Measurements from ENCODE around the gene SDC3.

The SDC3 gene

GRCh38 chr1:30919025-30919881 lies 10.7 kb upstream of the SDC3 start:
- no peak overlapping the region for H3K4me3 ChIP-seq (ENCODE audit: low read length)
- H3K27me3 ChIP-seq (ENCODE audit: control insufficient read depth, insufficient read depth, low read length): no peaks in the 10 kb centered on the region
- no peak overlapping the region for H3K27ac ChIP-seq (ENCODE audit: low read depth, low read length)
- no peaks in the 10 kb centered on the region for H3K4me1 ChIP-seq (ENCODE audit: control insufficient read depth, insufficient read depth, low read length)
- H3K9ac ChIP-seq (ENCODE audit: low read length): no peak overlapping the region
- no peaks in the 10 kb centered on the region for H3K36me3 ChIP-seq (ENCODE audit: control insufficient read depth, insufficient read depth, low read length)

DNA sequence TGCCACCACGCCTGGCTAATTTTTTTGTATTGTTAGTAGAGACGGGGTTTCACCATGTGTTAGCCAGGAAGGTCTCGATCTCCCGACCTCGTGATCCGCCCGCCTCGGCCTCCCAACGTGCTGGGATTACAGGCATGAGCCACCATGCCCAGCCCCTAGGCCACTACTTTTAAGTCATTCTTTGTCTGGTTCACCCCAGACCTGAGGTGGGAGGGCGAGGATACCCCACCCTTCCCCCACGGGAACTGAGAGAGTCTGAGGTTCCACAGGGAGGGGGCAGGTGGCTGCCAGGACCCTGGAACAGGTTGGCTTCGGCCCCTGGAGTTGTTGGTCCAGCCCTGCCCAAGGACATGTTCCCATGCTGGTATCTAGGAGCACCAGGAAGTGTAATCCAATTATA lies 7.7 kb upstream of the SDC3 start:
- Histone ChIP-seq H3K9ac (ENCODE audit: low read length) (no peak overlapping the region), H3K36me3 (ENCODE audit: control insufficient read depth, insufficient read depth, low read length) (no peaks in the 10 kb centered on the region), H3K27me3 (ENCODE audit: control insufficient read depth, insufficient read depth, low read length) (no peaks in the 10 kb centered on the region), H3K4me1 (ENCODE audit: control insufficient read depth, insufficient read depth, low read length) (no peaks in the 10 kb centered on the region), H3K27ac (ENCODE audit: low read depth, low read length) (no peak overlapping the region), H3K4me3 (ENCODE audit: low read length) (no peak overlapping the region)

DNA sequence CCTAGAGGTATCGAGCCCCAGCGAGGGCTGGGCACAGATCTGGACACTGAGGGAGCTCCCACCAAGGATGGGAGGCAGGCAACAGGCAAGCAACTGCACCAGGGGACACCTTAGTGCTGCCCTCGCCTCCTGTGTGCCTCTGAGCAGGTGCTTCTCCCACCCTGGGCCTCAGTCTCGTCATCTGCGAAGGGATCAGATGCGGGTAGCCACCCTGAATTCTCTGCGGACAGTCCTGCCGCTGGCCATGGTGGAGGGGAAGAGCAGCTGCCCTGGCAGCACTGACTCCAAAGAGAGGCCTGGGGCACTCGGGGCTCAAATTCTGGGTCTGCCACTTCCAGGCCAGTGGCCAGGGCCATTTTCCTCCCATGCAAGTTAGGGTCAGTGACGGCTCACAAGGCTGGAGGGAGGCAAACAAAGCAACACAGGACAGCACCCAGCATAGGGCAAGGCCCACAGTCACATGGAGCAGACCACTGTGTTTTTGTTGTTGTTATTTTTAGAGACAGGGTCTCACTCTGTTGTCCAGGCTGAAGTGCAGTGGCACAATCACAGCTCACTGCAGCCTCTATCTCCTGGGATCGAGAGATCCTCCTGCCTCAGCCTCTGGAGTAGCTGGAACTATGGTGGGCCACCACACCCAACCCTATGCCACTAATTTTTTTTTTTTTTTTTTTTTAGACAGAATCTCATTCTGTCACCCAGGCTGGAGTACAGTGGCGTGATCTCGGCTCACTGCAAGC lies 7.1 kb upstream of the SDC3 start:
- H3K4me1 ChIP-seq (ENCODE audit: control insufficient read depth, insufficient read depth, low read length): peaks cover 4% of the 10 kb centered on the region
- H3K27me3 ChIP-seq (ENCODE audit: control insufficient read depth, insufficient read depth, low read length): no peaks in the 10 kb centered on the region
- no peak overlapping the region for H3K9ac ChIP-seq (ENCODE audit: low read length)
- H3K36me3 ChIP-seq (ENCODE audit: control insufficient read depth, insufficient read depth, low read length): no peaks in the 10 kb centered on the region
- H3K27ac ChIP-seq (ENCODE audit: low read depth, low read length): no peak overlapping the region
- H3K4me3 ChIP-seq (ENCODE audit: low read length): no peak overlapping the region

DNA sequence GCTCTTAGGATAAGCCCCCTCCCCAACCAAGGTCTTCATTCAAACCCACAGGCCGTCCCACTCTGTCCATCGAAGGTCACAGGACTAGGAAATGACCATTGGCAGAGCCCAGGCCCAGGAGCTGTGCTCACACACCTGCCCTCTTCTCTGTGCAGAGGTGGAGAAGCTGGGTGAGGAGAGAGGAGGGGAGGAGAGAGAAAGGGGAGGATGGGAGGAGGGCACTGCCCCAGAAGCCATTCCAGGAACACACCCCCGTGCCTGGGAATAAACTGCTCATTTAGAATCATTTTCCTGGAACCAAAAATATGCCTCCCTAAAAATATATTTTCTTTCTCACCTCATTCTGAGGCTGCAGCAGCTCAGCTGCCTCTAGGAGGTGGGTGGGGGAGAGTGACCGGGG lies 6.4 kb upstream of the SDC3 start:
- H3K36me3 ChIP-seq (ENCODE audit: control insufficient read depth, insufficient read depth, low read length): no peaks in the 10 kb centered on the region
- H3K27ac ChIP-seq (ENCODE audit: low read depth, low read length): no peak overlapping the region
- peaks cover 4% of the 10 kb centered on the region for H3K4me1 ChIP-seq (ENCODE audit: control insufficient read depth, insufficient read depth, low read length)
- H3K27me3 ChIP-seq (ENCODE audit: control insufficient read depth, insufficient read depth, low read length): no peaks in the 10 kb centered on the region
- H3K4me3 ChIP-seq (ENCODE audit: low read length): no peak overlapping the region
- H3K9ac ChIP-seq (ENCODE audit: low read length): no peak overlapping the region

- no peak overlapping the region for H3K27ac ChIP-seq (ENCODE audit: low read depth, low read length)
- no peak overlapping the region for H3K4me3 ChIP-seq (ENCODE audit: low read length)
- H3K9ac ChIP-seq (ENCODE audit: low read length): no peak overlapping the region
- H3K4me1 ChIP-seq (ENCODE audit: control insufficient read depth, insufficient read depth, low read length): peaks cover 4% of the 10 kb centered on the region
- H3K27me3 ChIP-seq (ENCODE audit: control insufficient read depth, insufficient read depth, low read length): no peaks in the 10 kb centered on the region
- H3K36me3 ChIP-seq (ENCODE audit: control insufficient read depth, insufficient read depth, low read length): no peaks in the 10 kb centered on the region
These were observed 6.0 kb upstream of the SDC3 start for GRCh38 chr1:30914587-30914922.

DNA sequence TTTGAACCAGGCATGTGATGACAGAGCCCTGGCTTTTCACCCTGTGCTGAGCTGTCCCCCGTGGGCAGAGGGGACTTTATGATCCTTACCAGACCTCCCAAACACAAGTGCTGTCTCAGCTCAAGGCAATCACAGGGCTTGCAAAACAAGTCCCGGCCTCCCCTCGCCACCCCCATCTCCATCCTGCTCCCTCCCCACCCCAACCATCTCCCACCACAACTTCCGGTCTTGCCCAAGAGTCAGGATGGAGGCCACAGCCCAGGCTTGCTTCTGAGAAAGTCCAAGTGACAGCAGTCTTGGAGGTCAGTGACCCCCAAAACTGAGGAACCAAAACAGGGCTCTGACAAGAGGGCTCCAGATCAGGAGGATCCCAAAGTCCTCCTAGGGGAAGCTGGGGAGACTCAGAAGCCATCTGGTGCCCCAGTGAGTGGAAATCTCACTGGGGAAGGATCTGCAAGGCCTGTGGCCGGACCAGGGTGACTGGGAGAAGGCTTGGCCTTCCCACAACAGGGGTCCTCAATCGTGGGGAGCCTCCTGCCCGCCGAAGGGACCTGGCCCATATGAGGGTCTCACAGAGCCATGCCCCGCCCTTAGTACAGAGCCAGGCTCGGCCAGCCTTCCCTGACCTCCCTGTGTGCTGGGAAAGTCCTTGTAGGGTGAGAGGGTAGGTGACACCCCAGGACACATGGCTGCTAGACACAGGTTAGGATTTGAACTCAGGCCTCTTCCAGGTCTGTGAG lies 4.5 kb upstream of the SDC3 start:
- Histone ChIP-seq H3K36me3 (ENCODE audit: control insufficient read depth, insufficient read depth, low read length) (no peaks in the 10 kb centered on the region), H3K27me3 (ENCODE audit: control insufficient read depth, insufficient read depth, low read length) (no peaks in the 10 kb centered on the region), H3K27ac (ENCODE audit: low read depth, low read length) (no peak overlapping the region), H3K9ac (ENCODE audit: low read length) (no peak overlapping the region), H3K4me3 (ENCODE audit: low read length) (no peak overlapping the region), H3K4me1 (ENCODE audit: control insufficient read depth, insufficient read depth, low read length) (peaks cover 11% of the 10 kb centered on the region)

DNA sequence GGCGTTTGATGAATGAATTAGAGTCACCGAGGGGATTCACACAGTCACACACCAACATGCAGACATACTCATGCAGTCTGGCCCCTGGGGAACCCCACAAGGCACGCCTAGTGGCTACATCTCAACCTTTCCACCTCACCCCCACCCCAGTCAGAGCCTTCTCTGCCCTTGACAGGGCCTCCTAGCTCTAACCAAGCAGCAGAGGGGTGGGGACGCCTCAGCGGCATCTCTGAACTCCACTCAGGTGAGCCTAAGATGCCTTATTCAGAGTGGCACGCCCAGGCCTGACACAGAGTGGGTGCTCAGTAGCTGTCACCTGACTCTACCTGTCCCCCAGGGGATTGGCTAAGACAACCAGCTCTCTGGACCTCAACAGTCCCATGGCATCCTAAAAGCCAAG lies 3.7 kb upstream of the SDC3 start:
- no peak overlapping the region for H3K4me3 ChIP-seq (ENCODE audit: low read length)
- H3K36me3 ChIP-seq (ENCODE audit: control insufficient read depth, insufficient read depth, low read length): no peaks in the 10 kb centered on the region
- H3K9ac ChIP-seq (ENCODE audit: low read length): no peak overlapping the region
- peaks cover 3% of the 10 kb centered on the region for H3K27me3 ChIP-seq (ENCODE audit: control insufficient read depth, insufficient read depth, low read length)
- H3K27ac ChIP-seq (ENCODE audit: low read depth, low read length): no peak overlapping the region
- H3K4me1 ChIP-seq (ENCODE audit: control insufficient read depth, insufficient read depth, low read length): peaks cover 11% of the 10 kb centered on the region

GRCh38 chr1:30911059-30911954 lies 2.7 kb upstream of the SDC3 start:
- H3K9ac ChIP-seq (ENCODE audit: low read length): no peak overlapping the region
- H3K4me1 ChIP-seq (ENCODE audit: control insufficient read depth, insufficient read depth, low read length): peaks cover 16% of the 10 kb centered on the region

GRCh38 chr1:30909365-30910068 lies 959 bp upstream of the SDC3 start:
- Histone ChIP-seq H3K4me3 (ENCODE audit: low read length) (peak overlapping the region; percentile 67), H3K36me3 (ENCODE audit: control insufficient read depth, insufficient read depth, low read length) (no peaks in the 10 kb centered on the region), H3K9ac (ENCODE audit: low read length) (no peak overlapping the region), H3K27me3 (ENCODE audit: control insufficient read depth, insufficient read depth, low read length) (peaks cover 3% of the 10 kb centered on the region), H3K27ac (ENCODE audit: low read depth, low read length) (peak overlapping the region; percentile 70), H3K4me1 (ENCODE audit: control insufficient read depth, insufficient read depth, low read length) (peaks cover 28% of the 10 kb centered on the region)

More at GRCh38 chr1:30911059-30911954, 2.7 kb upstream of the SDC3 start:
- Histone ChIP-seq H3K4me3 (ENCODE audit: low read length) (no peak overlapping the region), H3K27me3 (ENCODE audit: control insufficient read depth, insufficient read depth, low read length) (peaks cover 3% of the 10 kb centered on the region), H3K36me3 (ENCODE audit: control insufficient read depth, insufficient read depth, low read length) (no peaks in the 10 kb centered on the region), H3K27ac (ENCODE audit: low read depth, low read length) (peak overlapping the region; percentile 2)

GRCh38 chr1:30908316-30908695 lies 252 bp downstream of the SDC3 start:
- H3K4me1 ChIP-seq (ENCODE audit: control insufficient read depth, insufficient read depth, low read length): peaks cover 35% of the 10 kb centered on the region
- no peak overlapping the region for H3K9ac ChIP-seq (ENCODE audit: low read length)
- no peaks in the 10 kb centered on the region for H3K36me3 ChIP-seq (ENCODE audit: control insufficient read depth, insufficient read depth, low read length)
- H3K27me3 ChIP-seq (ENCODE audit: control insufficient read depth, insufficient read depth, low read length): peaks cover 3% of the 10 kb centered on the region
- peak overlapping the region; percentile 76 for H3K4me3 ChIP-seq (ENCODE audit: low read length)
- H3K27ac ChIP-seq (ENCODE audit: low read depth, low read length): peak overlapping the region; percentile 79

DNA sequence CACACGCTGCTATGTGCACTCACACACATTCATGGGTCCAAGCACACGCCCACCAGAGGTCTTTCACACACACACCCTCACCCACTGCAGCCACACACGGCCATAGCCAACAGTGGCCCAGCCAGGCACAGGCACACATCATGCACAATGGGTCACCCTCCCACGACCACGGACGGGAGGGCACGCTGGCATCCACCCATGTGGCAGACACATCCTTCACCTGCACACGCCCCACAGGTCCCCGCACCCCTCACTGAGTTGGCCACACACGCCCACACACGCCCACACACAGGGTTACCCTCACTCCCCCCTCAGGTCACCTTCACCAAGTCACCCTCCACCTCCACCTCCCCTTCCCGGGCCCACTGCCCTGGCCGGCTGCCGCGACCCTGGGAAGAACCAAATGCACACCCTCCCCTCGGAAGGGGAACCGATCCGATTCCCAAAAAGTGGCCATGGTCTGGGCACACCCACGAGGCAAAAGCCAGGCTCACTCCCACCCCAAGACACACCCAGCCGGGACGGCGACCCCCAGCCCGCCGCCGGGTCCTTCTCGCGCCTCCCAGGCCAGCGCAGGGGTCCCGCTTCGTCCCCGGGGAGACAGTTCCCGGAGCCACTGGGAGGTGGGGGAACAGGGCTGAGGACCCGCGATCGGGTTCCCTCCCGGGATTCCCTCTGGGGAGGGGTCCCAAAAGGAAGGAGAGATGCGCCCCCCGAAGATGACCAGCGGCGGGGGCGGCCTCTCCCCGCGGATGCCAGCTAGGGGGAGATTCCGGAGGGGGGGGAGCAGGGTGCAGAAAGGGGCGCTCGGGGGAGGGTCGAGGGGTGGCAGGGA lies 860 bp downstream of the SDC3 start:
- Histone ChIP-seq H3K9ac (ENCODE audit: low read length) (peak overlapping the region; percentile 17), H3K27ac (ENCODE audit: low read depth, low read length) (peak overlapping the region; percentile 79), H3K27me3 (ENCODE audit: control insufficient read depth, insufficient read depth, low read length) (peaks cover 3% of the 10 kb centered on the region), H3K36me3 (ENCODE audit: control insufficient read depth, insufficient read depth, low read length) (no peaks in the 10 kb centered on the region), H3K4me1 (ENCODE audit: control insufficient read depth, insufficient read depth, low read length) (peaks cover 41% of the 10 kb centered on the region), H3K4me3 (ENCODE audit: low read length) (peak overlapping the region; percentile 76)
